ENCODE results near the gene TRIM22. TPM values are rescaled to one million over a fixed set of nuclear protein-coding genes. Genes with fewer than 3 reads are reported as not detected.

The TRIM22 gene
- polyA plus RNA-seq, 1 experiment = 58.2 TPM

- POLR2A ChIA-PET = no interaction called here
- CTCF ChIA-PET = no interaction called here
- no peak overlapping the region for H3K4me3 ChIP-seq (ENCODE audit: low read depth, low read length)
These were observed 31.3 kb upstream of the TRIM22 start for GRCh38 chr11:5658318-5658717.

GRCh38 chr11:5663511-5663910 is 26.1 kb upstream of the TRIM22 start:
- ChIA-PET POLR2A (no interaction called here), CTCF (no interaction called here)
- DNase-seq (ENCODE audit: low read depth) = no peak

More at GRCh38 chr11:5658318-5658717, 31.3 kb upstream of the TRIM22 start:
- Histone ChIP-seq H3K27me3 (ENCODE audit: control insufficient read depth, insufficient read depth, low read length) (no peaks in the 10 kb centered on the region), H3K36me3 (ENCODE audit: control insufficient read depth, insufficient read depth, low read length) (peaks cover 1% of the 10 kb centered on the region; the same call in 1 of the 2 replicates)
- DNase-seq (ENCODE audit: low read depth) = no peak
- no peak for TF ChIP-seq CTCF (IDR thresholded peaks at IDR 0.05; ENCODE audit: insufficient read depth, low read depth, low read length)

GRCh38 chr11:5665051-5665570 is 24.5 kb upstream of the TRIM22 start:
- Histone ChIP-seq H3K4me3 (ENCODE audit: low read depth, low read length) (no peak overlapping the region), H3K36me3 (ENCODE audit: control insufficient read depth, insufficient read depth, low read length) (peaks cover 6% of the 10 kb centered on the region), H3K27me3 (ENCODE audit: control insufficient read depth, insufficient read depth, low read length) (no peaks in the 10 kb centered on the region)
- CTCF ChIA-PET = no interaction called here
- POLR2A ChIA-PET = no interaction called here
- no peak for TF ChIP-seq CTCF (IDR thresholded peaks at IDR 0.05; ENCODE audit: insufficient read depth, low read depth, low read length)
- DNase-seq (ENCODE audit: low read depth) = no peak

More at GRCh38 chr11:5663511-5663910, 26.1 kb upstream of the TRIM22 start:
- H3K36me3 ChIP-seq (ENCODE audit: control insufficient read depth, insufficient read depth, low read length) = peaks cover 6% of the 10 kb centered on the region
- H3K4me3 ChIP-seq (ENCODE audit: low read depth, low read length) = no peak overlapping the region
- H3K27me3 ChIP-seq (ENCODE audit: control insufficient read depth, insufficient read depth, low read length) = no peaks in the 10 kb centered on the region
- TF ChIP-seq CTCF (IDR thresholded peaks at IDR 0.05; ENCODE audit: insufficient read depth, low read depth, low read length) = no peak

GRCh38 chr11:5665746-5666401 is 23.7 kb upstream of the TRIM22 start:
- ChIA-PET POLR2A (no interaction called here), CTCF (no interaction called here)
- H3K4me3 ChIP-seq (ENCODE audit: low read depth, low read length) = no peak overlapping the region
- peaks cover 6% of the 10 kb centered on the region for H3K36me3 ChIP-seq (ENCODE audit: control insufficient read depth, insufficient read depth, low read length)
- no peaks in the 10 kb centered on the region for H3K27me3 ChIP-seq (ENCODE audit: control insufficient read depth, insufficient read depth, low read length)
- DNase-seq (ENCODE audit: low read depth) = no peak
- TF ChIP-seq CTCF (IDR thresholded peaks at IDR 0.05; ENCODE audit: insufficient read depth, low read depth, low read length) = no peak

GRCh38 chr11:5666402-5666793 is 23.2 kb upstream of the TRIM22 start:
- H3K4me3 ChIP-seq (ENCODE audit: low read depth, low read length) = no peak overlapping the region
- TF ChIP-seq CTCF (IDR thresholded peaks at IDR 0.05; ENCODE audit: insufficient read depth, low read depth, low read length) = no peak
- ChIA-PET POLR2A (no interaction called here), CTCF (no interaction called here)
- no peaks in the 10 kb centered on the region for H3K27me3 ChIP-seq (ENCODE audit: control insufficient read depth, insufficient read depth, low read length)
- H3K36me3 ChIP-seq (ENCODE audit: control insufficient read depth, insufficient read depth, low read length) = peaks cover 6% of the 10 kb centered on the region
- no peak for DNase-seq (ENCODE audit: low read depth)
